Activated CD4-positive, alpha-beta T cell treated with anti-CD3 and anti-CD28 coated beads, Interleukin-2, Interleukin-4, amounts not matched to agents 100 ng/mL and 50 ng/mL, durations not matched to agents 16 hours and 8 hours (primary cell): Measurements from ENCODE around the gene RIN2.
"Not testable (repeated sequence)": the region's sequence is repeated elsewhere in the genome, so short reads cannot be mapped to it uniquely, and the experiment has no call there.

Experiments
- DNase-seq: peaks from one replicate; pipeline ENCODE4 v3.0.0-alpha.2; 2020; ENCODE audit warnings: low spot score

Gene RIN2

DNA sequence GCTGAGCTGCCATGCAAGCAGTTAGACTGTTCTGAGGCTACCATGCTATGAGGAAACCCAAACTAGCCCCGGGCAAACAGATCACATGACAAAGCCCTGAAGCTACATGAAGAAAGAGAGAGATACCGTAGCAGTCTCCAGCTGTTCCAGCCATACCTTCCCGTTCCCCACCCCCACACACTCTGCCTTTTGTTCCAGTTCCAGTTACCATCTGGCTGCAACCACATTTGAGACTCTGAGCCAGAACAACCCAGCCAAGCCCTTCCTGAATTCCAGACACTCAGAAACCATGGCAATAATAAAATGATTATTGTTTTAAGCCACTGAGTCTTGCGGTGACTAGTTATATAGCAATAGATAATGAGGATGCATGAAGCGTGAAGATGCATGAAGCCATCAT is 28.3 kb downstream of the RIN2 start:
- DNase-seq = no peak

DNA sequence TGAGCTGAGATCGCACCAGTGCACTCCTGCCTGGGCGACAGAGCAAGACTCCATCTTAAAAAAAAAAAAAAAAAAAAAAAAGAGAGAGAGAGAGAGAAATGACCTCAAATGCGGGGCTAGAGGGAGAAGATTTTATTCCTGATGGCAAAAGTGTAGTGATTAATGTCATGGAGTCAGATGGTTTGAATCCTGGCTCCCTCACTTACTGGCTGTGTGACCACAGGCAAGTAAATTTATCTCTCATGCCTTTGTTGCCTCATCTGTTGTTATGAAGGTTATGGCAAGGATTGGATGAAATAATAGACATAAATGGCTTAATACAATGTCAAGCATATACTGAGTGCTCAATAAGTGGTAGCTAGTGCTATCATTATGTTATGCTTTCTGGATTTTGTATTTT is 29.3 kb downstream of the RIN2 start:
- no peak for DNase-seq

DNA sequence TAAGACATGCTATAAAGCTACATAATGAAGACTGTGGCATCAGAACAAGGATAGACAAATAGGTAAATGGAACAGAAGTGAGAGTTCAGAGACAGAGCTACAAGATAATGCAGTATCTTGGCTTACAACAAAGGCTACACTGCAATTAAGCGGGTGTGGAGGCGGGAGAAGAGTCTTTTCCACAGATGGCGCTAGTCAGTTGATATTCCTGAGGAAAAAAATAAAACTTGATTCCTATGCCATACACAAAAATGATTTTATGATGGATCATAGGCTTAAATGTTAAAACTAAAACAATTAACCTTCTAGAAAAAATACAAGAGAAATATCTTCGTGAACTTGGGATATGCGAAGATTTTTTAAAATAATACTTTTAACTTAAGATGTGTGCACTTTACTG is 31.0 kb downstream of the RIN2 start:
- DNase-seq = no peak

DNA sequence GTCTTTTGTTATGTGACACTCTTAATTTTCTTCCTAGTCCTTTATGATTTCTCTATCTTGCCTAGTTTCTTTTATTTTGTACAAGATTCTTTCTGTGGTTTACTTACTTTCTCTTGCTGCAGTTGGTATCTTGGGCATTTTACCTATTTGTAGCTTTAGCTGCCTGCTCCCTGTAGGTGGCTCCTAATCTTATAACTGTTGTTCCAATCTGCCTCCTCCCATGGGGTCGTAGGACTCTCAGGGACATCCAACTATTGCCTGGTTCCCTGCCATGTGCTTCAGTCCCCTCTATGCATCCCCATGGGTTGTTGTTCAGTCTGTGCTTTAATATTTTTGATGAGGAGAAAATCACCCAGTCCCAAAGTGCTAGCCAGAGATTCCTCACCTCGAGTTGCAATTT is 31.4 kb downstream of the RIN2 start:
- no peak for DNase-seq

DNA sequence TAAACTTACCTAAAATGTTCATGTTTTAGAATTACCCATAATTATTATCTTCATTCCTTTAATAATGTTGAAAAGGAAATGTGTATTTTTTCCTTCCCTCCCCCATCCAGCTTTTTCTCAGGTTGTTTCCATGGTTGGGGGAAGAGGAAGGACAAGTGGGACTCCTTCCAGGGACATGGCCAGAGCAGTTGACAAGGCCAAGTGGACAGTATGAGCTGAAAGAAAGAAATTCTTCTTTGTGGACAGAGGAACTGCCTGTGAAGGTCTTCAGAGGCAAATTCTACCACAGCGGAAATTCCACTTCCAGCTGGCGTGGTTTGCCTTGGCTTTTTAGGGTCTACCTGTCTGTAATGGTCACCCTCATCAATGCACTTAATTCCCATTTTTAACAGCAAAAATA is 33.8 kb downstream of the RIN2 start:
- no peak for DNase-seq

DNA sequence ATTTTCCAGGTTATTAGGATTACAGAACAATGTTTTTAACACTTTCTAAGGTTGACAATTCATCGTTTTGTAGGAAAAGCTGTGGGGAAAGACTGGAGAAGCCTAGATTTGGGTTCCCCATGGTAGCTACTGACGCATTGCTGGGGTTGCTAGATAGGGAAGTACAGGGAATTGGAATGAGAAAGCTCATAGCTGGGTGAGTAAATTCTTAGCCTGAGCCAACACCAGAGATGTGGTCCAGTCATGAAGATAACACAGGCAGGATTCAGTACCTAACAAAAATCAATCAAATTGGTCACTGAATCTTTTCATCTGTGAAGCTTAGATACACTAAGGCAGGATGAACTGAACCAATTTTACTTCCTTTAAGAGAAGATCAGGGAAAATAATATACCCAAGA is 35.7 kb downstream of the RIN2 start:
- DNase-seq = no peak

DNA sequence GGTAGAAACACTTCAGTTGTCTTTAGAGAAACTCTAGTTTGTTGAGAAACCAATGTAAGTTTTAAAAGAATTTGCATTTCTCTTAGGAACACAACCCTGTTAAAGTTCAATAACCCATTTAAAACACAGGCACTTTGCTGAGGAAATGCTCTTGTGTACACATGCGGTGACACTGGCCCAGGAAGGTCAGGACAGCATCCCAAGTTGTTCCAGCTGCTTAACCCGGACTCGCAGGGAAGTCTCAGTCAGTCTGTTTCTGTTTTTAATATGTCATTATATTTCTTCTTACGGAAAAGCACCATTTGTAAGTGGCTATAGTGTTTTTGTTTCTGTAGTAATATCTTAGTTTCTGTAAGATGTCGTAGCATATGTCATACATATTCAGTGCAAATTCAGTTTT is 36.9 kb downstream of the RIN2 start:
- no peak for DNase-seq

DNA sequence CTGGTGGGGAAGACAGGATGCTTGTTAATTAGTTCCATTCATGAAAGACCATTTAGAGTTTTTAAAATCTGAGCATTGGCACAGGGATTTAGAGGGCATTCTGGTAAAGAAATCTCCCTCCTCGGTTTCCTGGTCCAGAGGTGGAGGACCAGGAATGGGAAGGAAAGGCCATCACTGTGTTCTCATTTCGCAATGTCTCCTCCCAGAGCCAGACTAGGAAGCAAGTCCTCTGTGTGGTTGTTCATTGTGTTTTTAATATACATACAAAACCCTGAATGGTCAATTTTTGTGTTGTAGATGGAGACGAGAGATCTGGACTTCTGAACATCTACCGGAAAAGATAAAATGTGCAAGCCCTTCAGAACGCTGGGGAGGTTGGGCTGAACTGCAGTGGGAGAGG is 41.3 kb downstream of the RIN2 start:
- no peak for DNase-seq

DNA sequence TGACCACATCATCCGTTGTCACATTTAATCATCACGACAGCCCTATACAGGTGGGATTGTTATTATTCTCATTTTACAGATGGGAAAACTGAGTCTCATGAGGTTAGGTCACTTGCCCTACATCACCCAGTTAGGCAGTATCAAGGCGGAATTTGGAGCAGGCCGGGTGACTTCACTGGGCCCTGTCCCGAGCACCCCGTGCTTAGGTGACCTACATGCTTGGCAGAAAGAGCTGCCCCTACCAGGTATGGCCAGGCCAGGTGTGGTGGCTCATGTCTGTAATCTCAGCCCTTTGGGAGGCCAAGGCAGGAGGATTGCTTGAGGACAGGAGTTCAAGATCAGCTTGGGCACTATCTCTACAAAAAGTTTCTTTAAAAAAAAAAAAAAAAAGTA is 44.0 kb downstream of the RIN2 start:
- no peak for DNase-seq

DNA sequence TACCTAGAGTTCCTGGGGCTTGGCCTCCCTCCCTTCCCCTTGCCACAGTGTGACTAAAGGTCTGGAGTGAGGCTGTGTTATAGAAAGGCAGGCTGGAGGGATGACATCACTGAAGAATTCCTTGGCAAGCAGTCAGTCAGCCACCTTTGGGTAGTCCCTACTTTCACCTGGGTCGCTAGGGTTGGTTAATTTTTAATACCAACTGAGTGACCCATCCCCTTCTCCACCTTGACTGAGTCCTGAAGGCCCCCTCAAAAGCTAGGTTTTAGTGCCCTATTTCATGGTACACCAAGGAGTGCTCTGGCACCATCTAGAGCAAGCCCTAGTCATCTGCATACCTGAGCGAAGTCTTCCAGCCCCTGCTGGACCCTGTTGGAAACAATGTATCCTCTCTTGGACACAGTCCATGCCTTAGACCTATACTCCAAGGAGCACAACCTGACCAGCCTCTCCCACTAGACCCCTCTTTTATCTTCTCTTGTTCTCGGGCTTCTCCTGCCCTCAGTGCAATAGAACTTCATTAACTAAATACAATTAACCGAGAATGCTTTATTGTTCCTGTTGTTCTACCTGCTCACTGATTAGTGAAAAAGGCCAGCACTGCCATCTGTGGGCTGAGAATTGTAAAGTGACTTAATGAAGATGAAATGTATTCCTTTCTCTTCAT is 44.6 kb downstream of the RIN2 start:
- no peak for DNase-seq

DNA sequence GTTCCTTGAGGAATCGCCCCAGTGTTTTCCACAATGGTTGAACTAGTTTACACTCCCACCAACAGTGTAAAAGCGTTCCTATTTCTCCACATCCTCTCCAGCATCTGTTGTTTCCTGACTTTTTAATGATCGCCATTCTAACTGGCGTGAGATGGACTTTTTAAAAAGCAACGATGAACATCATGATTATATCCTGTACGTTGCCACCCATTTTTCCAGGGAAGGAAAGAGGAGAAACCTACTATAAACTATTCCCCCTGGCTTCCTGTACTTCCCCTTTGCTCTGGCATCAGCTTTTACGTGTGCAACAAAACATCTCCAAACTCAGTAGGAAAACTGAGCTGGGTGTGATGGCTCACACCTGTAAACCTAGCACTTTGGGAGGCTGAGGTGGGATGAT is 48.2 kb downstream of the RIN2 start:
- not testable (repeated sequence) for DNase-seq

DNA sequence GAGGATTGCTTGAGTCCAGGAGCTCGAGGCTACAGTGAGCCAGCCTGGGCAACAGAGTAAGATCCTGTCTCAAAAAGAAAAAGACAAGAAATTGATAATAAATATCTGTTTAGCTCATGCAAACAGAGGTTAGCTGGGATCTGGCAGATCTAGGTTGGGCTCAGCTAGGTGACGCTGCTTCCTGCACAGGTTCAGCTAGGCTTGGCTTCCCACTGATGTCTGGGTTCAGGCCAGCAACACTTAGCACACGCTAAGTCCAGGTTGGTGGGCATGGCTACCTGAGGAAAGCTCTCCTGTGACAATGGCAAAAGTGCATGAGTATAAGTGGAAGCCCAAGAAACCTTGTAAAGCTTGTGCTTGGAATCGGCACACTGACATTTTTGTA is 48.7 kb downstream of the RIN2 start:
- DNase-seq = no peak

DNA sequence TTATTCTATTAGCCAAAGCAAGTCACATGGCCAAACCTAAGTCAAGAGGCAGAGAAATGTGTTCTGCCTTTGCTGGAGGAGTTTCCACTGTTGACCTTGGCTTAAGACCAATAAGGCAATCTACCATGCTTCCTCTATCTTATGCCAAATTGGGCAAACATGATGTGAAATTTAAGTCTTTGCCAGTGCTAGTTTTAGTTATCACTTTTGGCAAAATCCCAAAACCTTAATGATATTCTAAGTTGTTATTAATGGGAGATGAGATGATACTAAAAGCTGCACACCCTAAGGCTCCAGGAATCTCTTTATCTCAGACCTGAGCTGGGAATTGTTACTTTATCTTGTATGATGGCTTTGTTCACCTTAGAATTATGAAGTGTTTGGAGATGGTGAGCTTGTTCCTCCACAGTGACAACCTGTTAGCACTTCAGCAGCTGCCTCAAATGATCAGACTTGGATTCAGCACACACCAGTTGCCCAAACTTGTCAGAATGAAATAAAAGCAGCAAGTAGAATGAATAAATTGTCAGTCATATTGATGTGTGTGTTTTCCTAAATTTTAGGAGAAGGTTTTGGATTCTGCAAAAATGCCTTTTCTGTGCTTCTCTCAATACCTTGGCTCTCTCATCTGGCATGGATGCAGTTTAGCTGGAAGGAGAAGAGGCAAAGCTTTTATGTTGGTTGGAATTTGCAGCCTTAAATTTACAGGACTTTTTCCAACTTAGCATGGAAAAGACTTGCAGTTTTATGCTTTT is 49.3 kb downstream of the RIN2 start:
- no peak for DNase-seq
